Measurements from ENCODE around the gene NLE1. TPM values are rescaled to one million over a fixed set of nuclear protein-coding genes. Genes with fewer than 3 reads are reported as not detected.

NLE1 gene
- total and polyA plus RNA-seq, 12 donors, result 5.0 to 18.7 (median 11.8) TPM

DNA sequence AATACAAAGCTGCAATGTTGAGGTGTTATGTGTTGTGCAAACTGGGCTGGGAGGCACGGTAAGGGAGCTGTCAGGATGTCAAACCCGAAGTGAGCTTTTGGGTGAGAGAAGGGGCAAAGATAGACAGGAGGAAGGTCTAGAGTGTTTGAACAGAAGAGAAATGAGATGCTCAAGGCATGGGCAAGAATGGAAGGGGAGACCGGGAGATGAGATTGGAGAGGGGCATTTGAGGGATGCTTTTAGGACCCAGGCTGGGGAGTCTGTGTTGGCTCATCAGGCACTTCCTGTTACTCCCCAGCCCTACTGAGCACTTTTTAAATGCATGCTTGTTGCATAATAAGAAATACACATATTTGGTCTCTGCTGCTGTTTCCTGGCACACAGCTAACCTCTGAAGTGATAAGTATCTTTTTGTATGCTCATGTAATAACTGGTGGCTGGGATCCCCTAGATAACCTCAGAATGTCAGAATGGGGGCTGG lies 19.2 kb upstream of the NLE1 start:
- no peak for DNase-seq
- intact Hi-C loops (cut with DNase I), result loop anchor here in 1 of 2 donors (10.0 kb wide), 2 partner anchors 153 to 583 kb away; no protein-coding TSS in a partner anchor
- H3K27me3 ChIP-seq, result peaks cover 7% of the 10 kb centered on the region
- H3K4me3 ChIP-seq, result no peak overlapping the region
- TF ChIP-seq, protein P1, sequence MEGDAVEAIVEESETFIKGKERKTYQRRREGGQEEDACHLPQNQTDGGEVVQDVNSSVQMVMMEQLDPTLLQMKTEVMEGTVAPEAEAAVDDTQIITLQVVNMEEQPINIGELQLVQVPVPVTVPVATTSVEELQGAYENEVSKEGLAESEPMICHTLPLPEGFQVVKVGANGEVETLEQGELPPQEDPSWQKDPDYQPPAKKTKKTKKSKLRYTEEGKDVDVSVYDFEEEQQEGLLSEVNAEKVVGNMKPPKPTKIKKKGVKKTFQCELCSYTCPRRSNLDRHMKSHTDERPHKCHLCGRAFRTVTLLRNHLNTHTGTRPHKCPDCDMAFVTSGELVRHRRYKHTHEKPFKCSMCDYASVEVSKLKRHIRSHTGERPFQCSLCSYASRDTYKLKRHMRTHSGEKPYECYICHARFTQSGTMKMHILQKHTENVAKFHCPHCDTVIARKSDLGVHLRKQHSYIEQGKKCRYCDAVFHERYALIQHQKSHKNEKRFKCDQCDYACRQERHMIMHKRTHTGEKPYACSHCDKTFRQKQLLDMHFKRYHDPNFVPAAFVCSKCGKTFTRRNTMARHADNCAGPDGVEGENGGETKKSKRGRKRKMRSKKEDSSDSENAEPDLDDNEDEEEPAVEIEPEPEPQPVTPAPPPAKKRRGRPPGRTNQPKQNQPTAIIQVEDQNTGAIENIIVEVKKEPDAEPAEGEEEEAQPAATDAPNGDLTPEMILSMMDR (IDR thresholded peaks at IDR 0.05), result no peak
- no peak for TF ChIP-seq POLR2A (IDR thresholded peaks at IDR 0.05)
- no peaks in the 10 kb centered on the region for H3K9me3 ChIP-seq (replicated peaks in 1 of 3)
- 57 to 75% (median 60%) methylated on average over 3 of the region's 3 CpGs for WGBS, 4 donors
- no peaks in the 10 kb centered on the region for H3K36me3 ChIP-seq (replicated peaks in 1 of 2)
- no peaks in the 10 kb centered on the region for H3K4me1 ChIP-seq (replicated peaks in 1 of 2)
- no peak overlapping the region for H3K27ac ChIP-seq

DNA sequence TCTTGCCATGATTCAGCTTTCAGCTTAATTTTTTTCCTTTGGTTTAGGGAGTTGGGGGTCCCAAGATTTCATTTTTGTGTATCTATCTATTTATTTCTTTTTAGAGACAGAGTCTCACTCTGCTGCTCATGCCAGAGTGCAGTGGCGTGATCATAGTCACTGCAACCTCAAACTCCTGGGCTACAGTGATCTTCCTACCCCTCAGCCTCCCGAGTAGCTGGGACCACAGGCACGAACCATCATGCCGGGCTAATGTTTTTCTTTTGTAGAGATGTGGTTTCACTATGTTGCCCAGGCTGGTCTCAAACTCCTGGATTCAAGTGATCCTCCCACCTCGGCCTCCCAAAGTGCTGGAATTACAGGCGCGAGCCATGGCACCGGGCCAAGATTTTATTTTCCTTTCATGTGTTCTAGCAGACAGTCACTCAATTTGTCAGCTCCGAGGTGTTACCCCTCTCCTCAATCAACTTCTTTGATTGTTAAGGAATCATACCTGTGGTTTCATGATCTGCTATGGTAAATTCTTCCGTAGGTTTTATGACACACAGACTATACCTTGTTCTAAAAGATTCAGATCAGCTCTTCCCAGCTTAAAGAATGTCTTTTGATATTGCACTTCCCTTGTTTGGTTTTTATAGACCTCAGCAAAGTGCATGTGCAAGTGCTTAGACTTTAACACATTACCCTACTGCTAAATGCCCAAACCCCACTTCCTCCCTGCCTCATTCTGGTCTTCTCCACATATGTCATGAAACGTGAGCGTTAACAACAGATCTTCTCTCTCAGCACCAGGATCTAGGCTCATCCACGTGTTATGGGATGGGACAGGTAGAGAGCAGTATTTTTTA lies 18.5 kb upstream of the NLE1 start:
- Histone ChIP-seq H3K27me3 (peaks cover 7% of the 10 kb centered on the region), H3K4me3 (no peak overlapping the region), H3K9me3 (replicated peaks in 1 of 3) (no peaks in the 10 kb centered on the region), H3K36me3 (replicated peaks in 1 of 2) (no peaks in the 10 kb centered on the region), H3K4me1 (replicated peaks in 1 of 2) (no peaks in the 10 kb centered on the region), H3K27ac (no peak overlapping the region)
- intact Hi-C loops (cut with DNase I), result loop anchor here in 1 of 2 donors (10.0 kb wide), 2 partner anchors 154 to 584 kb away; no protein-coding TSS in a partner anchor
- TF ChIP-seq POLR2A (IDR thresholded peaks at IDR 0.05), result no peak
- TF ChIP-seq, protein P1 (IDR thresholded peaks at IDR 0.05), result no peak
- DNase-seq, result no peak
- WGBS, 4 donors, result 75 to 82% (median 77%) methylated on average over 13 of the region's 13 CpGs

DNA sequence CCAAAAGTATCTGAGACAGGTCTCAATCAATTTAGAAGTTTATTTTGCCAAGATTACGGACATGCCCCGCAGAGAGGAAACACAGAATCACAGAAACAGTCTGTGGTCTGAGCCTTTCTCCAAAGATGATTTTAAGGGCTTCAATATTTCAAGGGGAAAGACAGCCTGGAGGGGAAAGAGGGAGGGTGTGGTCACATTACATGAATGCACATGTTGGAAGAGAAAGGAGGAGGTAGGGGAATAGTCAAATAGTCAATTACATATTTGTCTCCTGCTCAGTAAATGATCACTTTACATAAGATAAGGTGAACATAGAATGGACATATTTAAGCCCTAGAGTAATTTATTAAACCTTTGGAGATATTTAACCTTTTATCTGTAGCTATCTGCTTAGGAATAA lies 17.8 kb upstream of the NLE1 start:
- DNase-seq, result no peak
- TF ChIP-seq POLR2A (IDR thresholded peaks at IDR 0.05), result no peak
- TF ChIP-seq, protein P1 (IDR thresholded peaks at IDR 0.05), result no peak
- no peaks in the 10 kb centered on the region for H3K9me3 ChIP-seq (replicated peaks in 1 of 3)
- peaks cover 7% of the 10 kb centered on the region for H3K27me3 ChIP-seq
- no peaks in the 10 kb centered on the region for H3K36me3 ChIP-seq (replicated peaks in 1 of 2)
- H3K4me1 ChIP-seq (replicated peaks in 1 of 2), result no peaks in the 10 kb centered on the region
- H3K27ac ChIP-seq, result no peak overlapping the region
- 88 to 91% (median 91%) methylated on average over 2 of the region's 2 CpGs for WGBS, 4 donors
- intact Hi-C loops (cut with DNase I), result loop anchor here in 1 of 2 donors (10.0 kb wide), 2 partner anchors 155 to 585 kb away; no protein-coding TSS in a partner anchor
- no peak overlapping the region for H3K4me3 ChIP-seq

DNA sequence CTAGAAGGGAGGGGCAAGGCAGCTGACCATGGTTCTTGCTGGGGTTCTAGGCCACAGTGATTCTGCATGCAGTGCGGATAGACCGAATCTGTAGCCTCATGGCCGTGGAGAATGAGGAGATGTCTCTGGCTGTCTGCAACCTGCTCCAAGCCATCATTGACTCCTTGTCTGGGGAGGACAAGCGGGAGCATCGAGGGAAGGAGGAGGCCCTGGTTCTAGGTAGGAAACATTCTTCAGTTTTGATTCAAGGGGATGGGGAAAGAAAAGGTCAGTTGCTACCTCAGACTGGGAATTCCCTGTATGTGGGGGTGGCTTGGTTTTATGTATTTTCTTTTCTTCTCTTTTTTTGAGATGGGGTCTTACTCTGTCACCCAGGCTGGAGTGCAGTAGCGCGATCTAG lies 13.1 kb upstream of the NLE1 start:
- DNase-seq, result no peak
- Histone ChIP-seq H3K27ac (no peak overlapping the region), H3K36me3 (replicated peaks in 1 of 2) (no peaks in the 10 kb centered on the region), H3K9me3 (replicated peaks in 1 of 3) (no peaks in the 10 kb centered on the region), H3K4me3 (no peak overlapping the region), H3K27me3 (no peaks in the 10 kb centered on the region), H3K4me1 (replicated peaks in 1 of 2) (no peaks in the 10 kb centered on the region)
- 89 to 95% (median 92%) methylated on average over 7 of the region's 7 CpGs for WGBS, 4 donors
- intact Hi-C loops (cut with DNase I), result no loop called here
- TF ChIP-seq POLR2A (IDR thresholded peaks at IDR 0.05), result no peak
- TF ChIP-seq, protein P1 (IDR thresholded peaks at IDR 0.05), result no peak

Data from adrenal gland (tissue), 12 donors.